ENCODE data around the gene RNF220. TPM values are rescaled to one million over a fixed set of nuclear protein-coding genes. Genes with fewer than 3 reads are reported as not detected.
A peak's percentile ranks its signal among the peaks of the same experiment; 100 is the strongest.

Gene RNF220
- total and polyA plus RNA-seq, 4 donors, result 44.2 to 70.5 (median 52.8) TPM

DNA sequence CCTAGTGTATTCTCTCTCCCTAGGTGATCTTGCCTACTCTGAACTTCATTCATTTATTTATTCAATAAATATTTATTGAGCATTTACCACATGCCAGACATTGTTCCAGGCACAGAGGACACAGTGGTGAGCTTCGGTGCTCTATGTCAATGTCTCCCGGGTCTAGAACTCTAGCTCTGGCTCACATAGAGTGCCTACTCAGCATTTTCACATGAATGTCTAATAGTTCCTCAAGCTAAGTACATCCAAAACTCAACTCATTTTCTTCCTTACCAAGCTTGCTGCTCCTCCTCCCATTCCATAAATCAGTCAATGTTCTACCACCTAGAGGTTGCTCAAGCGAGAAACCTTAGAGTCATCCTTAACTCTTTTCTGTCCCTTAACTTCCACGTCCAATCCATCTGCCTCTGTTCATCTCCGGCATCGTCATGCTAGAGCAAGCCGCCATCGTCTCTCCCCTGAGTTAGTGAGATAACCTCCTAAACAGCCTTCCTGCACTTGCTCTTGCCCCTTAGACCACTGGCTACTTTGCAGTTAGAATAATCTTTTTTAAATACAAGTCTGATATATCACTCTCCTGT is 201.7 kb downstream of the RNF220 start:
- Histone ChIP-seq H3K4me3 (ENCODE audit: low read length in 2 of 2) (no peak overlapping the region), H3K4me1 (ENCODE audit: control insufficient read depth in 1 of 2, insufficient read depth in 2 of 2, low read length in 2 of 2) (no peaks in the 10 kb centered on the region), H3K27me3 (ENCODE audit: control insufficient read depth in 1 of 2, insufficient read depth in 2 of 2, low read length in 1 of 2) (no peaks in the 10 kb centered on the region), H3K9me3 (ENCODE audit: control insufficient read depth, low read length) (no peaks in the 10 kb centered on the region), H3K36me3 (ENCODE audit: control insufficient read depth in 1 of 2, insufficient read depth in 2 of 2, low read length in 1 of 2) (no peaks in the 10 kb centered on the region), H3K27ac (ENCODE audit: low read depth in 1 of 2, low read length in 2 of 2) (no peak overlapping the region)
- DNase-seq, result no peak
- 76 to 78% methylated on average over 8 of the region's 8 CpGs for WGBS, 2 donors
- ATAC-seq (ENCODE audit: low FRiP score), result no peak
- intact Hi-C loops (cut with DNase I), result no loop called here

DNA sequence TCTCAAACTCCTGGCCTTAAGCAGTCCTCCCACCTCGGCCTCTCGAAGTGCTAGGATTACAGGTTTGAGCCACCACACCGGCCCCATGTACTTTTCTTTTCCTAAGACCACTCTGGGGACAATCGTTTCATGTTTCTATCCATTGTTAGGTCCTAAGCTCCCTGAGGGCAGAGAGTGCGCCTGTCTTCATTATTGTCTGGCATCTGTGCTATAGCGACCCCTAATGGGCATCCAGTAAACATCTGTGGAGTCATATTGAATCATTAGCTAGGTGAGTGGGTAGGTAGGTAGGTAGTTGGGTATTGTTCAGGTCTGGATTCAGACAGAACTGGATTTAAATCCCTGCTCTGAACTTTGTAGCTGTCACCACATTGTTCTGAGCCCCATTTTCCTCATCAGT is 203.1 kb downstream of the RNF220 start:
- DNase-seq (no peak), ATAC-seq (ENCODE audit: low FRiP score) (no peak)
- no peaks in the 10 kb centered on the region for H3K27me3 ChIP-seq (ENCODE audit: control insufficient read depth in 1 of 2, insufficient read depth in 2 of 2, low read length in 1 of 2)
- 79 to 83% methylated on average over 6 of the region's 6 CpGs for WGBS, 2 donors
- H3K27ac ChIP-seq (ENCODE audit: low read depth in 1 of 2, low read length in 2 of 2), result no peak overlapping the region
- H3K4me1 ChIP-seq (ENCODE audit: control insufficient read depth in 1 of 2, insufficient read depth in 2 of 2, low read length in 2 of 2), result no peaks in the 10 kb centered on the region
- no peaks in the 10 kb centered on the region for H3K36me3 ChIP-seq (ENCODE audit: control insufficient read depth in 1 of 2, insufficient read depth in 2 of 2, low read length in 1 of 2)
- H3K4me3 ChIP-seq (ENCODE audit: low read length in 2 of 2), result no peak overlapping the region
- no peaks in the 10 kb centered on the region for H3K9me3 ChIP-seq (ENCODE audit: control insufficient read depth, low read length)
- intact Hi-C loops (cut with DNase I), result no loop called here

- H3K4me1 ChIP-seq (ENCODE audit: control insufficient read depth in 1 of 2, insufficient read depth in 2 of 2, low read length in 2 of 2), result no peaks in the 10 kb centered on the region
- no peaks in the 10 kb centered on the region for H3K36me3 ChIP-seq (ENCODE audit: control insufficient read depth in 1 of 2, insufficient read depth in 2 of 2, low read length in 1 of 2)
- no peaks in the 10 kb centered on the region for H3K9me3 ChIP-seq (ENCODE audit: control insufficient read depth, low read length)
- H3K27me3 ChIP-seq (ENCODE audit: control insufficient read depth in 1 of 2, insufficient read depth in 2 of 2, low read length in 1 of 2), result no peaks in the 10 kb centered on the region
- 32 to 40% methylated on average over 10 of the region's 10 CpGs for WGBS, 2 donors
- H3K4me3 ChIP-seq (ENCODE audit: low read length in 2 of 2), result no peak overlapping the region
- intact Hi-C loops (cut with DNase I), result loop anchor here (1.0 kb wide), 1 partner anchor 44 kb away; no protein-coding TSS in a partner anchor
- H3K27ac ChIP-seq (ENCODE audit: low read depth in 1 of 2, low read length in 2 of 2), result no peak overlapping the region
- ATAC-seq (ENCODE audit: low FRiP score) (peak; percentile 71), DNase-seq (peak; percentile 63 to 85)
These were observed 204.3 kb downstream of the RNF220 start for GRCh38 chr1:44609412-44609767.

GRCh38 chr1:44609768-44610526 is 204.9 kb downstream of the RNF220 start:
- intact Hi-C loops (cut with DNase I), result loop anchor here (1.0 kb wide), 1 partner anchor 43 kb away; no protein-coding TSS in a partner anchor
- no peak for ATAC-seq (ENCODE audit: low FRiP score)
- 72 to 74% methylated on average over 25 of the region's 25 CpGs for WGBS, 2 donors

GRCh38 chr1:44610527-44611148 is 205.6 kb downstream of the RNF220 start:
- H3K9me3 ChIP-seq (ENCODE audit: control insufficient read depth, low read length), result no peaks in the 10 kb centered on the region
- WGBS, 2 donors, result 70 to 73% methylated on average over 12 of the region's 12 CpGs
- H3K27me3 ChIP-seq (ENCODE audit: control insufficient read depth in 1 of 2, insufficient read depth in 2 of 2, low read length in 1 of 2), result no peaks in the 10 kb centered on the region
- H3K4me1 ChIP-seq (ENCODE audit: control insufficient read depth in 1 of 2, insufficient read depth in 2 of 2, low read length in 2 of 2), result no peaks in the 10 kb centered on the region
- no peak overlapping the region for H3K4me3 ChIP-seq (ENCODE audit: low read length in 2 of 2)
- intact Hi-C loops (cut with DNase I), result no loop called here
- DNase-seq (no peak), ATAC-seq (ENCODE audit: low FRiP score) (no peak)
- no peaks in the 10 kb centered on the region for H3K36me3 ChIP-seq (ENCODE audit: control insufficient read depth in 1 of 2, insufficient read depth in 2 of 2, low read length in 1 of 2)
- H3K27ac ChIP-seq (ENCODE audit: low read depth in 1 of 2, low read length in 2 of 2), result no peak overlapping the region

More at GRCh38 chr1:44609768-44610526, 204.9 kb downstream of the RNF220 start:
- peak in 1 of 2 donors; percentile 70 for DNase-seq
- no peaks in the 10 kb centered on the region for H3K27me3 ChIP-seq (ENCODE audit: control insufficient read depth in 1 of 2, insufficient read depth in 2 of 2, low read length in 1 of 2)
- H3K36me3 ChIP-seq (ENCODE audit: control insufficient read depth in 1 of 2, insufficient read depth in 2 of 2, low read length in 1 of 2), result no peaks in the 10 kb centered on the region
- H3K4me3 ChIP-seq (ENCODE audit: low read length in 2 of 2), result no peak overlapping the region
- H3K4me1 ChIP-seq (ENCODE audit: control insufficient read depth in 1 of 2, insufficient read depth in 2 of 2, low read length in 2 of 2), result no peaks in the 10 kb centered on the region
- no peaks in the 10 kb centered on the region for H3K9me3 ChIP-seq (ENCODE audit: control insufficient read depth, low read length)
- H3K27ac ChIP-seq (ENCODE audit: low read depth in 1 of 2, low read length in 2 of 2), result no peak overlapping the region

DNA sequence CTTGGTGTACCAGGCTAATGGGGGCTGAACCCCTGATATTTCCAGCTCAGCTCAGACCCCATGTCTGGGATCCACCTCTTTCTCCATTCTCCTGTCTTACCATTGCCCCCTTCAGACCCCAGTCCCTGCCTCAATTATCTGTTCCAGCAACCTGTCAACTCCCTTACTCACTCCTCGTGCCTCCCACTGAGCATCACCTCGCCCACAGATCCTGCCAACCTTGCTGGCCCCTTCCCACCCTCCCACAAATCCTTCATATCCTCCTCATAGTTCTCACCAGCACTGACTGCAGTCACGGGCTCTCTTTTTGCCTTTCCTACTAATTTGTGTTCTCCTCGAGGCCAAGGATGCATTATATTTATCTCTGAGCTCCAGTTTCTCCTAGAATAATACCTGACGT is 206.4 kb downstream of the RNF220 start:
- DNase-seq, result no peak
- H3K36me3 ChIP-seq (ENCODE audit: control insufficient read depth in 1 of 2, insufficient read depth in 2 of 2, low read length in 1 of 2), result no peaks in the 10 kb centered on the region
- no peaks in the 10 kb centered on the region for H3K27me3 ChIP-seq (ENCODE audit: control insufficient read depth in 1 of 2, insufficient read depth in 2 of 2, low read length in 1 of 2)
- H3K27ac ChIP-seq (ENCODE audit: low read depth in 1 of 2, low read length in 2 of 2), result no peak overlapping the region
- intact Hi-C loops (cut with DNase I), result no loop called here
- H3K4me1 ChIP-seq (ENCODE audit: control insufficient read depth in 1 of 2, insufficient read depth in 2 of 2, low read length in 2 of 2), result no peaks in the 10 kb centered on the region
- no peak for ATAC-seq (ENCODE audit: low FRiP score)
- H3K4me3 ChIP-seq (ENCODE audit: low read length in 2 of 2), result no peak overlapping the region
- no peaks in the 10 kb centered on the region for H3K9me3 ChIP-seq (ENCODE audit: control insufficient read depth, low read length)
- 73 to 79% methylated on average over 5 of the region's 5 CpGs for WGBS, 2 donors

DNA sequence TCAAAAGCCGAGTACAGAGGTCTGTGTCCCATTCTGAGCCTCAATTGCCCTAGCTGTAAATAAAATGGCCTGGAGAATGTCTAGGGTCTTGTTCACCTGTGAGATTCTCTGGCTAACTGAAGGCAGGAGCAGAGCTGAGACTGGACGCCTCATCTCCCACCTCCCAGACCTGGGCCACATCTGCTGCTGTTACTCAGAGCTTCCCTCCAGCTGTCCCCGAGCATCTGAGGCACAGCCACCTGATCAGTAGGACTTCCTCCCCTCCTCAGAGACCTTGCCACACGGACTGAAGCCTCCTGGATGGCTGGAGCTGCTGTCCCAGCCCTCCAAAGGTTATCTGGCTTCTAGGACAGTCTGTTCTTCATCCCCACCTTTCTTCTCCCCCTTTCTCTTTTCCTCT is 206.8 kb downstream of the RNF220 start:
- intact Hi-C loops (cut with DNase I), result no loop called here
- Histone ChIP-seq H3K4me3 (ENCODE audit: low read length in 2 of 2) (no peak overlapping the region), H3K27ac (ENCODE audit: low read depth in 1 of 2, low read length in 2 of 2) (no peak overlapping the region), H3K27me3 (ENCODE audit: control insufficient read depth in 1 of 2, insufficient read depth in 2 of 2, low read length in 1 of 2) (no peaks in the 10 kb centered on the region), H3K9me3 (ENCODE audit: control insufficient read depth, low read length) (no peaks in the 10 kb centered on the region), H3K36me3 (ENCODE audit: control insufficient read depth in 1 of 2, insufficient read depth in 2 of 2, low read length in 1 of 2) (no peaks in the 10 kb centered on the region), H3K4me1 (ENCODE audit: control insufficient read depth in 1 of 2, insufficient read depth in 2 of 2, low read length in 2 of 2) (no peaks in the 10 kb centered on the region)
- 60 to 67% methylated on average over 4 of the region's 4 CpGs for WGBS, 2 donors
- DNase-seq (no peak), ATAC-seq (ENCODE audit: low FRiP score) (no peak)

DNA sequence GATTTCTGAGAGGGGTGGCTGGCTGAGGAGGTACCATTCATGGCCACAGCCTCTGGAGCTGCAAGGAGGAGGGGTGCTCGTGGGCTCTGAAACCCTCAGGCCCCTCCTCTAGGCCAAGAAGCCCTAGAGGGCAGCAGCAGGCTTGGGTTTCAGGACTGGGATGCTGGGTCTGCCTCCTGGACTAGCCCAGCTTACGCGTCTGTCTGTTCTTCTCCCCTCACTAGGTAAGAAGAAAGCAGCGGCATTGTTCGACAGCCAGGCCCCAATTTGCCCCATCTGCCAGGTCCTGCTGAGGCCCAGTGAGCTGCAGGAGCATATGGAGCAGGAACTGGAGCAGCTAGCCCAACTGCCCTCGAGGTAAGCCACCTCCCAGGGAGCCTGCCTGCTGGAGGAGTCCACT is 208.9 kb downstream of the RNF220 start:
- intact Hi-C loops (cut with DNase I), result no loop called here
- Histone ChIP-seq H3K4me3 (ENCODE audit: low read length in 2 of 2) (no peak overlapping the region), H3K27ac (ENCODE audit: low read depth in 1 of 2, low read length in 2 of 2) (no peak overlapping the region), H3K27me3 (ENCODE audit: control insufficient read depth in 1 of 2, insufficient read depth in 2 of 2, low read length in 1 of 2) (no peaks in the 10 kb centered on the region), H3K9me3 (ENCODE audit: control insufficient read depth, low read length) (no peaks in the 10 kb centered on the region), H3K4me1 (ENCODE audit: control insufficient read depth in 1 of 2, insufficient read depth in 2 of 2, low read length in 2 of 2) (no peaks in the 10 kb centered on the region), H3K36me3 (ENCODE audit: control insufficient read depth in 1 of 2, insufficient read depth in 2 of 2, low read length in 1 of 2) (no peaks in the 10 kb centered on the region)
- DNase-seq, result no peak
- no peak for ATAC-seq (ENCODE audit: low FRiP score)
- 91 to 92% methylated on average over 6 of the region's 6 CpGs for WGBS, 2 donors

Measured in aorta (tissue), 5 donors.